ENCODE measurements around the gene ATCAY.

Gene ATCAY, protein sequence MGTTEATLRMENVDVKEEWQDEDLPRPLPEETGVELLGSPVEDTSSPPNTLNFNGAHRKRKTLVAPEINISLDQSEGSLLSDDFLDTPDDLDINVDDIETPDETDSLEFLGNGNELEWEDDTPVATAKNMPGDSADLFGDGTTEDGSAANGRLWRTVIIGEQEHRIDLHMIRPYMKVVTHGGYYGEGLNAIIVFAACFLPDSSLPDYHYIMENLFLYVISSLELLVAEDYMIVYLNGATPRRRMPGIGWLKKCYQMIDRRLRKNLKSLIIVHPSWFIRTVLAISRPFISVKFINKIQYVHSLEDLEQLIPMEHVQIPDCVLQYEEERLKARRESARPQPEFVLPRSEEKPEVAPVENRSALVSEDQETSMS

DNA sequence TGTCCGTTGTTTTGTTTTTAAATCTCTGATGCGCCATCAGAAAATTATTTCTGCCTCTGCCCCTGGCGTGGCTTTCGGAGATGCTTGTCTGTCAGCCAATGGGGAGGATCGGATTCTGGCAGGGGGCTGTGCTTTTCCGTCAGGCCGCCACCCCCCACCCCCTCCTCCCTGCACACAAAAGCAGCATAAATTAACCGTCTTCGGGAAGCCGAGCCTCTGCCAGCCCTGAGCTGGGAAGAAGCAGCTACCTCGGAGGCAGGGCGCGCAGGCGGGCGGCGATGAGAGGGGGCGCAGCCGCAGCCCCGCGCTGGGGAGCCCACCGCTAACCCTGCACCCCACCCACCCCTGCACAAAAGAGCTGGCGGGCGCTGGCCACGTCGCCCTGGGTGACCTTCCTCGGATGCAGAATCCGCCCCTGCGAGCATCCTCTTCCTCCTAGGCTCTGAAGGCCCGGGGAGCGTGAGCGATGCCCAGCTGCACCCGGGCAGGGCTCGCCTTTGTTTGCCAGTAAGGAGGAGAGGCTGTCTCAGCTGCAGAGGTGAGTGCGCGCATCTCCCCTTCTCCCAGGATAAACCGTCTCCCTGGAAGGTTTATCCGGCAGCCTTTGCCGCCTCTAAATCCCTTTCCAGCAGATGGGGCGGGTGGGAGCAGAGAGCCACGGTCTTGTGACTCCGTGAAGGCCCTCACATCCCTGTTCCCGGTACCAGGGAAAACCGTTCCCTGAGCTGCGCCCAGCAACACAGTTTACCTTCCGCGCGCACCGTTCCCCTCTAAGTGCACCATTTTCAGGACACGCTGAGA lies at the start of gene ATCAY:
Gene ATCAY, plus strand, starts transcription at position 215 of the 801 bp plus-strand sequence. CDS start 5,083 bp downstream, outside the sequence.
- no peak for DNase-seq

GRCh38 chr19:3831601-3832000 lies 48.9 kb upstream of the ATCAY start:
- DNase-seq = no peak

DNA sequence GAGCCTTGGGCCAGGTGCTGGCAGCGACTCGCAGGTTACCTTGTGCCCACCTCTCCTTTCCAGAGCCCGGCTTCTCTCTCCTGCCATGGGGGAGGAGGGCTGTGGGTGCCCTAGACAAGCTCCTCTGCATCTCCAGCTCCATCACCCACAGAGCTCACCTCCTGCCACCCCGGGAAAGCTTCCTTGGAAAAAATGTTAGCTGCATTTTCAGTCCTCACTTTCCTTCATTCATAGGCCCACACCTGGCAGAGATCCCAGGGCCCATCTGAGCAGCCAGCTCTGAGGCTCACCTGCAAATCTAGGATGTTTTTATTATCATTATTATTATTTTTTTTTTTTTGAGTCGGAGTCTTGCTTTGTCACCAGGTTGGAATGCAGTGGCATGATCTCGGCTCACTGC lies 48.5 kb upstream of the ATCAY start:
- no peak for DNase-seq

DNA sequence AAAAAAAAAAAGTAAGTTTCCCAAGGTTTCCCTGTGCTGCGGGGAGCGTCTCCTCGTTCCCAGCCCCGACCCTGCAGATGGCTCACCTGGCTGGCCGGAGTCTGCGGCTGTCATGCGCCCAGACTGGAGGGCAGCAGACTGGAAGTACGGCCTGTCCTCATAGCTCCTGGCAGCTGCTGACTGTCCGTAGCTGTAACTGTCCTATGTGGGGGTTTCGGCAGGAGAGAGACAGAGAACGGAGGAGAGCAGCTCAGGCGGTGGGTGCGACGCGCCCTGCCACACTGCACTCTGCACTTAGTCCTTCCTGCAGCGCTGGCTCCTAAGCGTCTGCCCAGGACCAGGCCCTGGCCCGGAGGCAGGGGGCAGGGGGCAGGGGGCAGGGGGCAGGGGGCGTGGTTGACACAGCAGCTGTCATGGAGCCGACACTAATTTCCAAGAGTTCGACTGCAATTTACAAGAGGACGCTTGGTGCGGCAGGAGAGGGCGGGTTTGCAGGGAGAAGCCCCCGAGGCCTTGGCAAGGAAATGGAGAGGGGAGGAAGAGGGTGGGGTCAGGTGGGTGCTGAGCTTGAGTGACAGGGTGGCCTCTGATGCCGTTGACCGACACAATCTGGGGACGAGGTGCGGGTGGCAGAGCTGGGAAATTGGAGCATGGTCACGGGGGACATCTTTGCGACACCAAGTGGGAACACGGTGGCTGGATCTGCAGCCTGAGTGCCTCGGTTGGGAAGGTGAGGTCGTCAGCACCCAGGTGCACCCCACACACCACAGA lies 46.7 kb upstream of the ATCAY start:
- no peak for DNase-seq

- no peak for DNase-seq
Measured at GRCh38 chr19:3834349-3835054, 46.0 kb upstream of the ATCAY start.

- no peak for DNase-seq
Measured at GRCh38 chr19:3835055-3835435, 45.4 kb upstream of the ATCAY start.

DNA sequence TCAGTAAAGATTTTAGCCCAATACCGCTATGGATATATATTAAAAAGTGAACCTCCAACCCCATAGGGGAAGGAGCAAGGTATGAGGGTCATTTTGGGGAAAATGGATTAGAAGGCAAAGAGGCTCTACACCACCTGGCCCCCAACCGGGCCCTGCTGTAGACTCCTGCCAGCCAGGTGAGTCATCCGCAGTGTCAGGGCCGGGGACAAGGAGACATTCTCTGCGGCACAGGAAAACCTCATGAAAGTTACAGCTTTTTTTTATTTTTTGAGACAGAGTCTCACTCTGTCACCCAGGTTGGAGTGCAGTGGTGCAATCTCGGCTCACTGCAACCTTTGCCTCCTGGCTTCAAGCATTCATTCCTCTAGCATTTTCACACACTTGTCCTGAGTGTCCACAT lies 43.6 kb upstream of the ATCAY start:
- no peak for DNase-seq

DNA sequence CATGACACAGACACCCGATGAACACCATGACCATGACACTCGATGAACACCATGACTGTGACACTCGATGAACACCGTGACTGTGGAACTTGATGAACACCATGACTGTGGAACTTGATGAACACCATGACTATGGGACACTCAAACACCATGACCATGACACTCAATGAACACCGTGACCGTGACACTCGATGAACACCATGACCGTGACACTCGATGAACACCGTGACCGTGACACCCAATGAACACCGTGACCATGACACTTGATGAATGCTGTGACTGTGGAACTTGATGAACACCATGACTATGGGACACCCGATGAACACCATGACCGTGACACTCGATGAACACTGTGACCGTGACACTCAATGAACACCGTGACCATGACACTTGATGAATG lies 43.2 kb upstream of the ATCAY start:
- no peak for DNase-seq

- no peak for DNase-seq
Measured at GRCh38 chr19:3837922-3838321, 42.6 kb upstream of the ATCAY start.

DNA sequence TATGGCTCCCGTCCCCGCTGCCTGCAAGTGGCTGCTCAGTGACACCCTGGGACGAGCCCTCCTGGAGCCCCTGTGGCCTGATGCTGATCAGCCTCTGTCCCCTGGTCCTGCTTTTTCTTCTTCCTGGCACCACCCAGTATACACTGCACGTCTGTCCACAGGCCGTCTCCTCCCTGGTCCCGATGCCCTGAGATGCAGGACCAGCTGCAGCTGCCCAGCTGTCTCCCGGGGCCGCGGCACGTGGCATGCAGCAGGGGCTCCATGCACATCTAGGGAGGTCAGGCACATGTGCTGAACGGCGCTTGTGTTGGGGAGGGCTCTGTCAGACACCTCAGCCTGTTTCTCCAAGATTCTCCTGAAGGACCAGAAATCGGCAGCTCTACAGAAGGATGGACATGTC lies 41.8 kb upstream of the ATCAY start:
- no peak for DNase-seq

DNA sequence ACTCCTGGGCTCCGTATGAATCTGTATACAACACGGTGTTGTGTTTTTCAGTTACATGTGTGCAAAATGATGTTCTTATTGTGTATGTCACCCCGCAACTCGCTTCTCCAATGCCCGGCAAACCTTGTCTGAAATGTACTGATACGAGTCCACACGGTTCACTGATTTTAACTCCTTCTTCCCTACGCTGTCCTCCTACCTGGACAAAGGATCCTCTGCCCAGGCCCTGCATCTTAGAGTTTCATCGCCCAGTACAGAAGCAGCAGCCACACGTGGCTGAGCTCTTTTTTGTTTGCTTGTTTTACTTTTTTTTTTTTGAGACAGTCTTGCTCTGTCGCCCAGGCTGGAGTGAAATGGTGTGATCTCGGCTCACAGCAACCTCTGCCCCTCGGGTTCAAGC lies 40.5 kb upstream of the ATCAY start:
- no peak for DNase-seq

GRCh38 chr19:3840804-3841203 lies 39.7 kb upstream of the ATCAY start:
- DNase-seq = no peak

- DNase-seq = no peak
Measured at GRCh38 chr19:3842948-3843347, 37.5 kb upstream of the ATCAY start.

DNA sequence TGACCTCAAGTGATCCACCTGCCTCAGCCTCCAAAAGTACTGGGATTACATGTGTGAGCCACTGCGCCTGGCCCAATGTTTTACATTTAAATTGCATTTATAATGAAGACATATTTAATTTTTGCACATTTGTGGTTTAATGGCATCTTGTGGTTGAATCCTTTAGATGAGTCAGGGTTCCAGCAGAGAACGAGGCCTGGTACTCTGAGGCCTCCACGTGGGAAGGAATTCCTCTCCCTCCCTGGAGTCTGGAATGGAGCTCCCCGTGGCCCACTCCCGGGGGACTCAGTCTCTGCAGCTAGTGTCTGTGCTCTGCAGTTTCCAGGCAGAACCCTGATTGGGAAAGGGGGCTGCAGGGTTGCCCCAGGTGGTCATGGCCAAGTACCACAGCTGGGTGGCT lies 35.9 kb upstream of the ATCAY start:
- peak; percentile 43 for DNase-seq

- DNase-seq = no peak
Measured at GRCh38 chr19:3849092-3849491, 31.4 kb upstream of the ATCAY start.

- DNase-seq = no peak
Measured at GRCh38 chr19:3849787-3850186, 30.7 kb upstream of the ATCAY start.

DNA sequence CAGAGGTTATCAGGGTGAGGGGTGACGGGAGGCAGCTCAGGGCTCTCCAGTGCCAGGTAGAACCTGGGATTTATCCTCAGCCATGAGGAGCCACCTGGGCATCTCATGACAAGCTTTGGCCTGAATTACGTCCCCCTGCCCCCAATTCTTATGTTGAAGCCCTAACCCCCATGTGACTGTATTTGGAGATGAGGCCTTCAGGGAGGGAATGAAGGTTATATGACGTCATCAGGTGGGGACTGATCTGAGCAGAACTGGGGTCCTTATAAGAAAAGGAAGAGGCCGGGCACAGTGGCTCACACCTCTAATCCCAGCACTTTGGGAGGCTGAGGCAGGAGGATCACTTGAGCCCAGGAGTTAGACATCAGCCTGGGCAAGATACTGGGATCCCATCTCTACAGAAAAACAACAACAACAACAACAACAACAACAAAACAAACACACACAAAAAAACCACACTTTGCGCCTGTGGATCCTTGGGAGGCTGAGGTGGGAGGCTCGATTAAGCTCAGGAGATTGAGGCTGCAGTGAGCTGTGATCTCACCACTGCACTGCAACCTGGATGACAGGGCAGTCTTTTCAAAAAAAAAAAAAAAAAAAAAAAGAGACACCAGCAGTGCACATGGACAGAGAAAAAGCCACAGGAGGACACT lies 30.0 kb upstream of the ATCAY start:
- no peak for DNase-seq

DNA sequence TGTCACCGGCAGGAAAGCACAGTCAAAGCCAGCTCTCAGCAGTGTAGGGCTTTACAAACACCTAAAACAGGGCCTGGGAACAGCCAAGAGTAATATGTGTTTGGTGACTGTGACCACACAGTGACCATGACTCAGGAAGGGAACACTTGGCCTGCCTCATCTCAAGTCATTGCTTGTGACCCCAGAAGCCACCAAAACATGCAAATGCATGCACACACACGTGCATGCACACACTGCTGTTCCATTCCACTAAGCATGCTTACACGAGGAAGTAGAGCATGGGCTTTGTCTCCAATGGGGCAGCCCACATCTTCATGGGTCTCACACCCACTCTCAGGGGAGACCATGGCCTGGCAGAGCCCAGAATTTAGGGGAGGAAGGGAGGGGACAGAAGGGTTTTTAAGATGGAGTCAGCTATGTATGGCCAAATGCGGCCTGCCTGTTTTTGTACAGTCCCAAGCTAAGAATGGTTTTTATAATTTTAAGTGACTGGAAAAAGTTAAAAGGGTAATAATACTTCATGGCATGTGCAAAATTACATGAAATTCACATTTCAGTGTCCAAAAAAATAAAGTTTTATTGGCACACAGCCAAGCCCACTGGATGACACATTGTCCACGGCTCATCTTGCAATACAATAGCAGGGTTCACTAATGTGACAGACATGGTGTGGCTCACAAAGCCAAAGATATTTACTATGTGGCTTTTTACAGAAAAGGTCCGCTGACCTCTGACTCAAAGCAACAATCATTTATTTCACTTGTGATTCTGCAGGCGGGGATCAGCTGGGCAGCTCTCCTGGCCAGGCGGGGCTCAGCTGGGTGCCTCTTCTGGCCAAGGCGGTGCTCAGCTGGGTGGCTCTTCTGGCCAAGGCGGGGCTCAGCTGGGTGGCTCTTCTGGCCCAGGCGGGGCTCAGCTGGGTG lies 29.0 kb upstream of the ATCAY start:
- DNase-seq = no peak

GRCh38 chr19:3852177-3852511 lies 28.3 kb upstream of the ATCAY start:
- no peak for DNase-seq

DNA sequence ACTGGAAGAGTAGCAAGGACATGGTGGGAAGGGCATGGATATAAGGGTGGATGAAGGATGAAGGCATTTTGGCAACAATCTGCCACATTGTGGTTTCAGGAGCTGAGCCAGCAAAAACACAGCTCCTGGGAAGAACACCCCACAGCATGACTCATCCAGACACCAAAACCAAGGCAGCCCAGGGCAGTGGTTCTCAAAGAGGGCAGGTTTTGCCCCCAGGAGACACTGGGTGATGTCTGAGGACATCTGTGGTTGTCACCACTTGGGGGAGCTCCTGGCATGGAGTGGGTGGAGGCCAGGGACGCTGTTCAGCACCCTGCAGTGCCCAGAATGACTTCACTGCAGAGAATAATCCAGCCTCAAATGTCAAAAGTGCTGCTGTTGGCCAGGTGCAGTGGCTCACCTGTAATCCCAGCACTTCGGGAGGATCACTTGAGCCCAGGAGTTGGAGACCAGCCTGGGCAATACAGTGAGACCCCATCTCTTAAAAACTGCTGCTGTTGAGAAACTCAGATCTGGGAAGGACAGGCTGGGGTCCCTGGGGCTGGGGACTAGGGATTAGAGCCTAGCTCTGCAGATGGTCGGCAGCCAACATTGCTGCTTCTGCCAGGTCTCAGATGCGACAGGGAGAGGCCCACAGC lies 27.8 kb upstream of the ATCAY start:
- peak; percentile 26 for DNase-seq

DNA sequence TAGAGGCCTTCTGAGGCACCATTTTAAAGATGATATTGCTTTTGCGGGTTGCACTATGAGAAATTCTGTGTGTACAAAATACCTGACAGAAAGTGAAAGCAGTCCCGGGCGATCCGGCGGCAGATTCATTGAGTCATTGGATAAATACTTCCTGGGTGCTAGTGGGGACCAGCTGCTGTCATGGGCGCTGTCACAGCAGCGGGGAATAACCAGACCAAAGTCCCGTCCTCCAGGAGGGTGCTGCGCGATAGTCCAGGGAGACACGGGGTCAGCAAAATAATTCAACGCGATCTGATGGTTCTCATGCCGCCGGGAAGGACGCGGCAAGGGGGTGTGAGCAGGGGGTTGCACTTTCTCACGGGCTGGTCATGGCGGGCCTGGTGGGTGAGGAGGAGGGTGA lies 25.2 kb upstream of the ATCAY start:
- no peak for DNase-seq
